Activated T-helper 1 cell treated with anti-CD3 and anti-CD28 coated beads, Interleukin-12 subunit alpha, Interleukin-12 subunit beta, Interleukin-2, Interleukin-4 antibody, amounts not matched to agents 30 ng/mL and 10 ng/mL and 1 ng/mL, durations not matched to agents 14 hours and 24 hours and 36 hours (primary cell): ENCODE data around the gene SWAP70. TPM values are rescaled to one million over a fixed set of nuclear protein-coding genes. Genes with fewer than 3 reads are reported as not detected.
"Not testable (repeated sequence)": the region's sequence is repeated elsewhere in the genome, so short reads cannot be mapped to it uniquely, and the experiment has no call there.

Source experiments
- DNase-seq: peaks from one replicate; pipeline ENCODE4 v3.0.0; 2021; ENCODE audit warnings: low spot score
- H3K27ac Mint-ChIP-seq: one replicate; pipeline ENCODE4 v1.8.0; 2021; ENCODE audit warnings: mild to moderate bottlenecking, mixed read lengths
- H3K27me3 Mint-ChIP-seq: one replicate; pipeline ENCODE4 v1.8.0; 2022; ENCODE audit warnings: mild to moderate bottlenecking, moderate library complexity, mixed read lengths; ENCODE audit not compliant: insufficient read depth
- H3K36me3 Mint-ChIP-seq: one replicate; pipeline ENCODE4 v1.8.0; 2021; ENCODE audit warnings: low read depth, mixed read lengths
- H3K4me1 Mint-ChIP-seq: one replicate; pipeline ENCODE4 v1.8.0; 2021; ENCODE audit warnings: low read depth, mixed read lengths
- H3K4me3 Mint-ChIP-seq: one replicate; pipeline ENCODE4 v1.8.0; 2021; ENCODE audit warnings: mild to moderate bottlenecking, moderate library complexity, mixed read lengths
- H3K9me3 Mint-ChIP-seq: one replicate; pipeline ENCODE4 v1.8.0; 2021; ENCODE audit warnings: mixed read lengths
- intact Hi-C: fragments of 100-400 bp; cut with micrococcal nuclease; formaldehyde crosslinking; loops from one replicate; pipeline ENCODE4 v1.15.1; 2024
- total RNA-seq: library from RNA; stranded (reverse); gene quantifications from 2 replicates; pipeline ENCODE4 v1.2.3, GENCODE V29; 2022

SWAP70 gene
- total RNA-seq: 6.3 and 8.5 TPM in 2 replicates

- Mint-ChIP-seq H3K4me1 (peaks cover 18% of the 10 kb centered on the region), H3K27me3 (peaks cover 27% of the 10 kb centered on the region), H3K4me3 (peak within 1 kb of the TSS; percentile 88), H3K36me3 (peaks cover 8% of the 10 kb centered on the region), H3K9me3 (peaks cover 17% of the 10 kb centered on the region), H3K27ac (peak within 1 kb of the TSS; percentile 31)
- peak; percentile 79 for DNase-seq
- intact Hi-C loops: loop anchor here (1.0 to 10.0 kb wide), 6 partner anchors 50 to 641 kb away; partner anchors contain the start of genes ADM and WEE1
Measured at GRCh38 chr11:9663699-9664275, at the start of gene SWAP70. SWAP70 (plus strand) TSS chr11:9664077; CDS start chr11:9664180, 103 bp downstream.

- intact Hi-C loops: loop anchor here (10.0 kb wide), 2 partner anchors 250 to 1630 kb away; partner anchors contain the start of gene EIF3F
- Mint-ChIP-seq H3K36me3 (peaks cover 3% of the 10 kb centered on the region), H3K4me3 (no peak overlapping the region), H3K27me3 (peaks cover 5% of the 10 kb centered on the region), H3K4me1 (peaks cover 38% of the 10 kb centered on the region), H3K27ac (no peak overlapping the region), H3K9me3 (no peaks in the 10 kb centered on the region)
- DNase-seq: no peak
Measured at GRCh38 chr11:9615031-9615451, 48.8 kb upstream of the SWAP70 start.

GRCh38 chr11:9616042-9616675 is 47.7 kb upstream of the SWAP70 start:
- Mint-ChIP-seq H3K36me3 (peaks cover 3% of the 10 kb centered on the region), H3K9me3 (no peaks in the 10 kb centered on the region), H3K4me1 (peaks cover 34% of the 10 kb centered on the region), H3K27ac (no peak overlapping the region), H3K27me3 (peaks cover 5% of the 10 kb centered on the region), H3K4me3 (no peak overlapping the region)
- intact Hi-C loops: loop anchor here (10.0 kb wide), 2 partner anchors 249 to 1631 kb away; partner anchors contain the start of gene EIF3F
- DNase-seq: no peak

- Mint-ChIP-seq H3K4me3 (no peak overlapping the region), H3K27ac (no peak overlapping the region), H3K9me3 (no peaks in the 10 kb centered on the region), H3K4me1 (peaks cover 32% of the 10 kb centered on the region), H3K36me3 (peaks cover 3% of the 10 kb centered on the region), H3K27me3 (peaks cover 5% of the 10 kb centered on the region)
- no peak for DNase-seq
- intact Hi-C loops: loop anchor here (10.0 kb wide), 2 partner anchors 248 to 1632 kb away; partner anchors contain the start of gene EIF3F
Measured at GRCh38 chr11:9616858-9617257, 47.0 kb upstream of the SWAP70 start.

- intact Hi-C loops: loop anchor here (10.0 kb wide), 2 partner anchors 247 to 1633 kb away; partner anchors contain the start of gene EIF3F
- H3K27ac Mint-ChIP-seq: no peak overlapping the region
Measured at GRCh38 chr11:9617940-9618339, 45.9 kb upstream of the SWAP70 start.

GRCh38 chr11:9619004-9619403 is 44.9 kb upstream of the SWAP70 start:
- peaks cover 5% of the 10 kb centered on the region for H3K27me3 Mint-ChIP-seq
- H3K9me3 Mint-ChIP-seq: no peaks in the 10 kb centered on the region
- peaks cover 3% of the 10 kb centered on the region for H3K36me3 Mint-ChIP-seq
- no peak overlapping the region for H3K4me3 Mint-ChIP-seq
- H3K4me1 Mint-ChIP-seq: peaks cover 19% of the 10 kb centered on the region
- intact Hi-C loops: loop anchor here (10.0 kb wide), 2 partner anchors 246 to 1634 kb away; partner anchors contain the start of gene EIF3F
- H3K27ac Mint-ChIP-seq: peak overlapping the region; percentile 32
- DNase-seq: no peak

More at GRCh38 chr11:9617940-9618339, 45.9 kb upstream of the SWAP70 start:
- peaks cover 3% of the 10 kb centered on the region for H3K36me3 Mint-ChIP-seq
- H3K4me3 Mint-ChIP-seq: no peak overlapping the region
- no peak for DNase-seq
- peaks cover 5% of the 10 kb centered on the region for H3K27me3 Mint-ChIP-seq
- H3K9me3 Mint-ChIP-seq: no peaks in the 10 kb centered on the region
- peaks cover 30% of the 10 kb centered on the region for H3K4me1 Mint-ChIP-seq

- Mint-ChIP-seq H3K4me1 (peaks cover 12% of the 10 kb centered on the region), H3K4me3 (no peak overlapping the region), H3K27me3 (peaks cover 8% of the 10 kb centered on the region), H3K36me3 (peaks cover 3% of the 10 kb centered on the region), H3K27ac (no peak overlapping the region), H3K9me3 (no peaks in the 10 kb centered on the region)
- no peak for DNase-seq
- intact Hi-C loops: loop anchor here (10.0 kb wide), 2 partner anchors 245 to 1635 kb away; partner anchors contain the start of gene EIF3F
Measured at GRCh38 chr11:9619971-9620370, 43.9 kb upstream of the SWAP70 start.

- H3K4me1 Mint-ChIP-seq, H3K4me3 Mint-ChIP-seq, H3K27ac Mint-ChIP-seq, intact Hi-C loops, H3K9me3 Mint-ChIP-seq, DNase-seq, H3K36me3 Mint-ChIP-seq: not testable (repeated sequence)
- H3K27me3 Mint-ChIP-seq: peaks cover 15% of the 10 kb centered on the region
Measured at GRCh38 chr11:9622353-9622752, 41.5 kb upstream of the SWAP70 start.

- peaks cover 15% of the 10 kb centered on the region for H3K27me3 Mint-ChIP-seq
- H3K4me1 Mint-ChIP-seq, H3K36me3 Mint-ChIP-seq, H3K9me3 Mint-ChIP-seq, H3K4me3 Mint-ChIP-seq, H3K27ac Mint-ChIP-seq, intact Hi-C loops, DNase-seq: not testable (repeated sequence)
Measured at GRCh38 chr11:9623053-9623452, 40.8 kb upstream of the SWAP70 start.

GRCh38 chr11:9624448-9624847 is 39.4 kb upstream of the SWAP70 start:
- intact Hi-C loops: no loop called here
- H3K27ac Mint-ChIP-seq: no peak overlapping the region
- no peaks in the 10 kb centered on the region for H3K4me1 Mint-ChIP-seq
- DNase-seq: no peak
- no peaks in the 10 kb centered on the region for H3K36me3 Mint-ChIP-seq
- H3K4me3 Mint-ChIP-seq: no peak overlapping the region
- H3K27me3 Mint-ChIP-seq: peaks cover 10% of the 10 kb centered on the region
- no peaks in the 10 kb centered on the region for H3K9me3 Mint-ChIP-seq

- Mint-ChIP-seq H3K9me3 (no peaks in the 10 kb centered on the region), H3K27ac (no peak overlapping the region), H3K36me3 (no peaks in the 10 kb centered on the region), H3K4me1 (no peaks in the 10 kb centered on the region), H3K4me3 (no peak overlapping the region), H3K27me3 (peaks cover 10% of the 10 kb centered on the region)
- intact Hi-C loops: no loop called here
- DNase-seq: no peak
Measured at GRCh38 chr11:9625162-9625561, 38.7 kb upstream of the SWAP70 start.

- Mint-ChIP-seq H3K27ac (no peak overlapping the region), H3K36me3 (no peaks in the 10 kb centered on the region), H3K9me3 (no peaks in the 10 kb centered on the region), H3K4me1 (no peaks in the 10 kb centered on the region), H3K4me3 (no peak overlapping the region), H3K27me3 (peaks cover 10% of the 10 kb centered on the region)
- intact Hi-C loops: no loop called here
- no peak for DNase-seq
Measured at GRCh38 chr11:9625728-9626127, 38.1 kb upstream of the SWAP70 start.
